Activated T-cell treated with anti-CD3 and anti-CD28 coated beads, Interleukin-2, amount 50 U/mL, for 72 hours (primary cell): ENCODE measurements around the gene IL17RA. TPM values are rescaled to one million over a fixed set of nuclear protein-coding genes. Genes with fewer than 3 reads are reported as not detected.

ENCODE experiments used
- ATAC-seq, 2 donors: fragments of 150-1000 bp; cut with Tn5 transposase; replicated peaks in 1 of 2; 2 replicates each; pipeline ENCODE4 v1.10.0; 2021; ENCODE audit warnings: moderate library complexity in 2 of 2, mild to moderate bottlenecking in 1 of 2
- DNase-seq, 2 donors: peaks; one replicate each; pipeline ENCODE4 v3.0.0; 2021 to 2022; ENCODE audit warnings: mixed read lengths in 1 of 2
- H3K27ac Mint-ChIP-seq: one replicate; pipeline ENCODE4 v1.8.0; 2022; ENCODE audit warnings: mild to moderate bottlenecking, moderate library complexity, mixed read lengths
- H3K27me3 Mint-ChIP-seq: one replicate; pipeline ENCODE4 v1.8.0; 2022; ENCODE audit warnings: low read depth, mixed read lengths
- H3K36me3 Mint-ChIP-seq, 2 donors: one replicate each; pipeline ENCODE4 v1.8.0; 2022; ENCODE audit warnings: mixed read lengths in 2 of 2, mild to moderate bottlenecking in 1 of 2; ENCODE audit not compliant: insufficient read depth in 2 of 2
- H3K4me1 Mint-ChIP-seq: one replicate; pipeline ENCODE4 v1.8.0; 2022; ENCODE audit warnings: low read depth, mixed read lengths
- H3K4me3 Mint-ChIP-seq, 2 donors: one replicate each; pipeline ENCODE4 v1.8.0; 2022; ENCODE audit warnings: mild to moderate bottlenecking in 2 of 2, mixed read lengths in 2 of 2, moderate library complexity in 2 of 2
- H3K9me3 Mint-ChIP-seq, 2 donors: one replicate each; pipeline ENCODE4 v1.8.0; 2022; ENCODE audit warnings: mixed read lengths in 2 of 2
- total RNA-seq, 2 donors: library from RNA; stranded (reverse); gene quantifications; one replicate each; pipeline ENCODE4 v1.2.3, GENCODE V29; 2022

Gene IL17RA
- total RNA-seq, 2 donors from 2014 or later: 19.5 to 23.5 TPM

GRCh38 chr22:17103351-17103750 is 18.6 kb downstream of the IL17RA start:
- Mint-ChIP-seq H3K4me3 (no peak overlapping the region), H3K4me1 (peaks cover 65% of the 10 kb centered on the region), H3K9me3 (no peaks in the 10 kb centered on the region), H3K27me3 (no peaks in the 10 kb centered on the region), H3K36me3 (peaks cover 20 to 22% of the 10 kb centered on the region in 2 donors), H3K27ac (no peak overlapping the region)
- ATAC-seq (no peak), DNase-seq (no peak)

- ATAC-seq: no peak
- Mint-ChIP-seq H3K27ac (no peak overlapping the region), H3K9me3 (no peaks in the 10 kb centered on the region), H3K27me3 (no peaks in the 10 kb centered on the region), H3K4me1 (peaks cover 54% of the 10 kb centered on the region), H3K36me3 (peaks cover 16 to 18% of the 10 kb centered on the region in 2 donors), H3K4me3 (no peak overlapping the region)
- no peak for DNase-seq
Measured at GRCh38 chr22:17104336-17104935, 19.6 kb downstream of the IL17RA start.

GRCh38 chr22:17105143-17106129 is 20.6 kb downstream of the IL17RA start:
- peaks cover 16 to 18% of the 10 kb centered on the region in 2 donors for H3K36me3 Mint-ChIP-seq
- DNase-seq (no peak), ATAC-seq (no peak)
- H3K27me3 Mint-ChIP-seq: no peaks in the 10 kb centered on the region
- no peaks in the 10 kb centered on the region for H3K9me3 Mint-ChIP-seq
- H3K4me1 Mint-ChIP-seq: peaks cover 50% of the 10 kb centered on the region
- H3K27ac Mint-ChIP-seq: peak overlapping the region; percentile 79
- peak overlapping the region in 1 of 2 donors; percentile 41 for H3K4me3 Mint-ChIP-seq

GRCh38 chr22:17106161-17106784 is 21.5 kb downstream of the IL17RA start:
- H3K9me3 Mint-ChIP-seq: no peaks in the 10 kb centered on the region
- peak overlapping the region; percentile 65 to 77 for H3K4me3 Mint-ChIP-seq
- ATAC-seq (peak; percentile 28 to 49), DNase-seq (no peak)
- peaks cover 46% of the 10 kb centered on the region for H3K4me1 Mint-ChIP-seq
- peaks cover 12% of the 10 kb centered on the region in 2 donors for H3K36me3 Mint-ChIP-seq
- no peaks in the 10 kb centered on the region for H3K27me3 Mint-ChIP-seq
- peak overlapping the region; percentile 79 for H3K27ac Mint-ChIP-seq

GRCh38 chr22:17106785-17107546 is 22.2 kb downstream of the IL17RA start:
- DNase-seq (peak in 1 of 2 donors; percentile 28), ATAC-seq (peak; percentile 61 to 71)
- H3K27ac Mint-ChIP-seq: peak overlapping the region; percentile 76
- peaks cover 41% of the 10 kb centered on the region for H3K4me1 Mint-ChIP-seq
- H3K9me3 Mint-ChIP-seq: no peaks in the 10 kb centered on the region
- peaks cover 6 to 7% of the 10 kb centered on the region in 2 donors for H3K36me3 Mint-ChIP-seq
- H3K4me3 Mint-ChIP-seq: peak overlapping the region; percentile 65 to 77
- no peaks in the 10 kb centered on the region for H3K27me3 Mint-ChIP-seq

- peaks cover 2 to 4% of the 10 kb centered on the region in 2 donors for H3K36me3 Mint-ChIP-seq
Measured at GRCh38 chr22:17107547-17107810, 22.7 kb downstream of the IL17RA start.

GRCh38 chr22:17108256-17109112 is 23.7 kb downstream of the IL17RA start:
- Mint-ChIP-seq H3K9me3 (no peaks in the 10 kb centered on the region), H3K4me1 (peaks cover 30% of the 10 kb centered on the region), H3K4me3 (no peak overlapping the region), H3K27me3 (no peaks in the 10 kb centered on the region), H3K36me3 (peaks cover 0 to 2% of the 10 kb centered on the region in 2 donors), H3K27ac (no peak overlapping the region)
- ATAC-seq: no peak
- DNase-seq: no peak

More at GRCh38 chr22:17107547-17107810, 22.7 kb downstream of the IL17RA start:
- H3K4me3 Mint-ChIP-seq: peak overlapping the region in 1 of 2 donors; percentile 77
- peaks cover 35% of the 10 kb centered on the region for H3K4me1 Mint-ChIP-seq
- DNase-seq (no peak), ATAC-seq (peak in 1 of 2 donors; percentile 19)
- no peaks in the 10 kb centered on the region for H3K9me3 Mint-ChIP-seq
- H3K27me3 Mint-ChIP-seq: no peaks in the 10 kb centered on the region
- no peak overlapping the region for H3K27ac Mint-ChIP-seq

GRCh38 chr22:17109113-17109865 is 24.5 kb downstream of the IL17RA start:
- no peak overlapping the region for H3K4me3 Mint-ChIP-seq
- H3K27me3 Mint-ChIP-seq: no peaks in the 10 kb centered on the region
- peaks cover 35% of the 10 kb centered on the region for H3K4me1 Mint-ChIP-seq
- ATAC-seq (no peak), DNase-seq (no peak)
- H3K9me3 Mint-ChIP-seq: no peaks in the 10 kb centered on the region
- peaks cover 0 to 2% of the 10 kb centered on the region in 2 donors for H3K36me3 Mint-ChIP-seq
- H3K27ac Mint-ChIP-seq: no peak overlapping the region

- H3K36me3 Mint-ChIP-seq: peaks cover 0 to 2% of the 10 kb centered on the region in 2 donors
- no peaks in the 10 kb centered on the region for H3K27me3 Mint-ChIP-seq
- peaks cover 42% of the 10 kb centered on the region for H3K4me1 Mint-ChIP-seq
- no peak for DNase-seq
- H3K27ac Mint-ChIP-seq: no peak overlapping the region
- H3K4me3 Mint-ChIP-seq: no peak overlapping the region
- ATAC-seq: no peak
- H3K9me3 Mint-ChIP-seq: no peaks in the 10 kb centered on the region
Measured at GRCh38 chr22:17109976-17110375, 25.2 kb downstream of the IL17RA start.

GRCh38 chr22:17110791-17111550 is 26.2 kb downstream of the IL17RA start:
- peaks cover 0 to 2% of the 10 kb centered on the region in 2 donors for H3K36me3 Mint-ChIP-seq
- ATAC-seq: no peak
- DNase-seq: no peak
- H3K9me3 Mint-ChIP-seq: no peaks in the 10 kb centered on the region
- H3K27me3 Mint-ChIP-seq: no peaks in the 10 kb centered on the region
- H3K4me3 Mint-ChIP-seq: no peak overlapping the region
- no peak overlapping the region for H3K27ac Mint-ChIP-seq
- peaks cover 46% of the 10 kb centered on the region for H3K4me1 Mint-ChIP-seq

GRCh38 chr22:17112491-17113042 is 27.8 kb downstream of the IL17RA start:
- Mint-ChIP-seq H3K4me3 (no peak overlapping the region), H3K9me3 (no peaks in the 10 kb centered on the region), H3K27ac (no peak overlapping the region), H3K36me3 (no peaks in the 10 kb centered on the region), H3K27me3 (no peaks in the 10 kb centered on the region), H3K4me1 (peaks cover 46% of the 10 kb centered on the region)
- DNase-seq (no peak), ATAC-seq (no peak)
